K562 (cell line): ENCODE measurements around the gene BAD. TPM values are rescaled to one million over a fixed set of nuclear protein-coding genes. Genes with fewer than 3 reads are reported as not detected.

Experiments
- E2F3 ChIP-seq: fragments of 250-450 bp; sonication (Bioruptor Pico); IDR thresholded peaks from 2 replicates; pipeline ENCODE4 v1.4.0; 2020; ENCODE audit warnings: mild to moderate bottlenecking
- FUS ChIP-seq: fragments of 200-400 bp; formaldehyde crosslinking; optimal IDR thresholded peaks from 2 replicates; pipeline ENCODE3; 2017; ENCODE audit warnings: low read depth, low read length
- HDAC8 ChIP-seq: fragments of 450-650 bp; IDR thresholded peaks from 2 replicates; pipeline ENCODE4 v1.6.1; 2016; ENCODE audit warnings: mild to moderate bottlenecking, missing genetic modification characterization, moderate library complexity, missing compliant biosample characterization
- HNRNPL ChIP-seq: fragments of 200-400 bp; formaldehyde crosslinking; IDR thresholded peaks from 2 replicates; pipeline ENCODE4 v1.6.1; 2017; ENCODE audit warnings: low read depth, mild to moderate bottlenecking, low read length
- MAZ ChIP-seq, 2 experiments: fragments of 450-650 bp in 1 of 2; sonication (generic) in 1 of 2; formaldehyde crosslinking; IDR thresholded peaks in 1 of 2; conservative IDR thresholded peaks in 1 of 2; 2 replicates each; pipeline versions ENCODE4 v1.4.0 to v1.5.0; 2020; ENCODE audit warnings: mild to moderate bottlenecking in 1 of 2, missing genetic modification reagents in 1 of 2
- MTA3 ChIP-seq: fragments of 450-650 bp; formaldehyde crosslinking; IDR thresholded peaks from 2 replicates; pipeline ENCODE4 v1.6.1; 2017; ENCODE audit warnings: mild to moderate bottlenecking, borderline replicate concordance
- PCBP2 ChIP-seq: fragments of 200-400 bp; formaldehyde crosslinking; IDR thresholded peaks from 2 replicates; pipeline ENCODE4 v1.6.1; 2018; ENCODE audit warnings: low read length, low read depth, mild to moderate bottlenecking, moderate library complexity; ENCODE audit not compliant: poor library complexity, severe bottlenecking
- RB1 ChIP-seq: fragments of 450-650 bp; IDR thresholded peaks from 2 replicates; pipeline ENCODE4 v1.6.1; 2017; ENCODE audit warnings: low read depth, mild to moderate bottlenecking
- SAP30 ChIP-seq: fragments of 200-600 bp; sonication (generic); IDR thresholded peaks from 2 replicates; pipeline ENCODE4 v1.6.1; 2012; ENCODE audit warnings: borderline replicate concordance, low read depth, mild to moderate bottlenecking, moderate library complexity, low read length, control low read depth, inconsistent platforms; ENCODE audit not compliant: insufficient read depth, poor library complexity, severe bottlenecking
- YBX1 ChIP-seq: fragments of 450-650 bp; IDR thresholded peaks from 2 replicates; pipeline ENCODE4 v1.7.1; 2016; ENCODE audit warnings: mild to moderate bottlenecking
- ZNF77 ChIP-seq: fragments of 250-450 bp; sonication (Bioruptor Pico); IDR thresholded peaks from 2 replicates; pipeline ENCODE4 v1.5.0; 2020
- polyA plus RNA-seq, 8 experiments: library from polyadenylated mRNA; depleted of rRNA in 4 of 8; stranded (reverse) in 5 of 8; unstranded in 3 of 8; fragments of >200 nt; fragmentation: Nextera tagmentation in 2 of 8; fragmentation: Illumina TruSeq in 1 of 8; extraction: Ambion mirVana in 2 of 8; extraction: Trizol in 1 of 8; gene quantifications; 2 replicates each; pipeline versions ENCODE4 v1.2.1 to v1.2.3, GENCODE V29; 2011 to 2014; ENCODE audit warnings: inconsistent platforms in 1 of 8, missing spikeins in 1 of 8
- total RNA-seq, 7 experiments: library from RNA; depleted of rRNA in 6 of 7; stranded (reverse); fragments of >200 nt in 6 of 7; fragmentation: Illumina TruSeq in 2 of 7; extraction: Trizol in 2 of 7; gene quantifications; 2 replicates each; pipeline versions ENCODE4 v1.2.1 to v1.2.3, GENCODE V29; 2011 to 2021; ENCODE audit warnings: low replicate concordance in 1 of 7
- TF ChIP-seq, protein P1 (sequence below): fragments of 200-800 bp; sonication (Bioruptor generic); IDR thresholded peaks from 2 replicates; pipeline ENCODE4 v1.6.1; 2016; ENCODE audit warnings: missing genetic modification characterization, missing compliant biosample characterization
- TF ChIP-seq, protein P2 (sequence below): fragments of 250-450 bp; sonication (Bioruptor Pico); IDR thresholded peaks from 2 replicates; pipeline ENCODE4 v1.5.0; 2021
- TF ChIP-seq, protein P3 (sequence below): fragments of 250-450 bp; sonication (Bioruptor Pico); IDR thresholded peaks from 2 replicates; pipeline ENCODE4 v1.4.0; 2020; ENCODE audit warnings: mild to moderate bottlenecking, moderate library complexity
- TF ChIP-seq, protein P4 (sequence below): fragments of 450-650 bp; IDR thresholded peaks from 2 replicates; pipeline ENCODE4 v1.6.1; 2016; ENCODE audit warnings: borderline replicate concordance

The BAD gene
- total and polyA plus RNA-seq, 9 of the 15 experiments (the other 6 are each of a cell fraction or from before 2014, with no cell fraction given) = 0.61 to 45.6 (median 11.8) TPM

DNA sequence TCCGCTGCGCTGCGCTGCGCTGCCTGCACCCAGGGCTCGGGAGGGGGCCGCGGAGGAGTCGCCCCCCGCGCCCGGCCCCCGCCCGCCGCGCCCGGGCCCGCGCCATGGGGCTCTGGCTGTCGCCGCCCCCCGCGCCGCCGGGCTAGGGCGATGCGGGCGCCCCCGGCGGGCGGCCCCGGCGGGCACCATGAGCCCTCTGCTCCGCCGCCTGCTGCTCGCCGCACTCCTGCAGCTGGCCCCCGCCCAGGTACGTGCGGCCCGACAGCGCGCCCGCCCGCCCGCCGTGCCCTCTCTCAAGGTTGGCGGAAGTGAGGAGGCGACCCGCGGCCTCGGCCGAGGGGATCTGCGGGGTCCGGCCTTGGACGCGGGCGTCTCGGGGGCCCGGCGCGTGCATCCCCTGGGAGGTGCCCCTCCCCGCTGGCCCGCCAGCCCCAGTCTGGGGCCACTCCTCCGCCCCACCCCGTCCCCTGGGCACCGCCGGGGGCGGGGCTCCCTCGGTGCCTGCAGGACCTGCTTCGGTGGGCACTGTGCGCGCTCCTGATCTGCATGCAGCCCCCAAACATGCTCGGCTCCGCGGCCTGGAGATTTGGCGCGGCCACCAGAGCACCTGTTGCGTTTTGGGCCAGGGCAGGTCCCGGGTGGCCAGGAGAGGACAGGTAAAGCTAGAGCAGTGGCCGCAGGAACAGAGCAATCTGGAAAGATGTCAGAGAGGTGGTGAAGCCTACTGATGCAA lies 49.7 kb downstream of the BAD start (continued):
- TF ChIP-seq, protein P1, sequence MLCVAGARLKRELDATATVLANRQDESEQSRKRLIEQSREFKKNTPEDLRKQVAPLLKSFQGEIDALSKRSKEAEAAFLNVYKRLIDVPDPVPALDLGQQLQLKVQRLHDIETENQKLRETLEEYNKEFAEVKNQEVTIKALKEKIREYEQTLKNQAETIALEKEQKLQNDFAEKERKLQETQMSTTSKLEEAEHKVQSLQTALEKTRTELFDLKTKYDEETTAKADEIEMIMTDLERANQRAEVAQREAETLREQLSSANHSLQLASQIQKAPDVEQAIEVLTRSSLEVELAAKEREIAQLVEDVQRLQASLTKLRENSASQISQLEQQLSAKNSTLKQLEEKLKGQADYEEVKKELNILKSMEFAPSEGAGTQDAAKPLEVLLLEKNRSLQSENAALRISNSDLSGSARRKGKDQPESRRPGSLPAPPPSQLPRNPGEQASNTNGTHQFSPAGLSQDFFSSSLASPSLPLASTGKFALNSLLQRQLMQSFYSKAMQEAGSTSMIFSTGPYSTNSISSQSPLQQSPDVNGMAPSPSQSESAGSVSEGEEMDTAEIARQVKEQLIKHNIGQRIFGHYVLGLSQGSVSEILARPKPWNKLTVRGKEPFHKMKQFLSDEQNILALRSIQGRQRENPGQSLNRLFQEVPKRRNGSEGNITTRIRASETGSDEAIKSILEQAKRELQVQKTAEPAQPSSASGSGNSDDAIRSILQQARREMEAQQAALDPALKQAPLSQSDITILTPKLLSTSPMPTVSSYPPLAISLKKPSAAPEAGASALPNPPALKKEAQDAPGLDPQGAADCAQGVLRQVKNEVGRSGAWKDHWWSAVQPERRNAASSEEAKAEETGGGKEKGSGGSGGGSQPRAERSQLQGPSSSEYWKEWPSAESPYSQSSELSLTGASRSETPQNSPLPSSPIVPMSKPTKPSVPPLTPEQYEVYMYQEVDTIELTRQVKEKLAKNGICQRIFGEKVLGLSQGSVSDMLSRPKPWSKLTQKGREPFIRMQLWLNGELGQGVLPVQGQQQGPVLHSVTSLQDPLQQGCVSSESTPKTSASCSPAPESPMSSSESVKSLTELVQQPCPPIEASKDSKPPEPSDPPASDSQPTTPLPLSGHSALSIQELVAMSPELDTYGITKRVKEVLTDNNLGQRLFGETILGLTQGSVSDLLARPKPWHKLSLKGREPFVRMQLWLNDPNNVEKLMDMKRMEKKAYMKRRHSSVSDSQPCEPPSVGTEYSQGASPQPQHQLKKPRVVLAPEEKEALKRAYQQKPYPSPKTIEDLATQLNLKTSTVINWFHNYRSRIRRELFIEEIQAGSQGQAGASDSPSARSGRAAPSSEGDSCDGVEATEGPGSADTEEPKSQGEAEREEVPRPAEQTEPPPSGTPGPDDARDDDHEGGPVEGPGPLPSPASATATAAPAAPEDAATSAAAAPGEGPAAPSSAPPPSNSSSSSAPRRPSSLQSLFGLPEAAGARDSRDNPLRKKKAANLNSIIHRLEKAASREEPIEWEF = no peak
- no peak for TF ChIP-seq YBX1
- no peak for TF ChIP-seq PCBP2
- no peak for TF ChIP-seq HDAC8 (tag)
- TF ChIP-seq, protein P2, sequence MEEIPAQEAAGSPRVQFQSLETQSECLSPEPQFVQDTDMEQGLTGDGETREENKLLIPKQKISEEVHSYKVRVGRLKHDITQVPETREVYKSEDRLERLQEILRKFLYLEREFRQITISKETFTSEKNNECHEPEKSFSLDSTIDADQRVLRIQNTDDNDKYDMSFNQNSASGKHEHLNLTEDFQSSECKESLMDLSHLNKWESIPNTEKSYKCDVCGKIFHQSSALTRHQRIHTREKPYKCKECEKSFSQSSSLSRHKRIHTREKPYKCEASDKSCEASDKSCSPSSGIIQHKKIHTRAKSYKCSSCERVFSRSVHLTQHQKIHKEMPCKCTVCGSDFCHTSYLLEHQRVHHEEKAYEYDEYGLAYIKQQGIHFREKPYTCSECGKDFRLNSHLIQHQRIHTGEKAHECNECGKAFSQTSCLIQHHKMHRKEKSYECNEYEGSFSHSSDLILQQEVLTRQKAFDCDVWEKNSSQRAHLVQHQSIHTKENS = no peak
- TF ChIP-seq, protein P3, sequence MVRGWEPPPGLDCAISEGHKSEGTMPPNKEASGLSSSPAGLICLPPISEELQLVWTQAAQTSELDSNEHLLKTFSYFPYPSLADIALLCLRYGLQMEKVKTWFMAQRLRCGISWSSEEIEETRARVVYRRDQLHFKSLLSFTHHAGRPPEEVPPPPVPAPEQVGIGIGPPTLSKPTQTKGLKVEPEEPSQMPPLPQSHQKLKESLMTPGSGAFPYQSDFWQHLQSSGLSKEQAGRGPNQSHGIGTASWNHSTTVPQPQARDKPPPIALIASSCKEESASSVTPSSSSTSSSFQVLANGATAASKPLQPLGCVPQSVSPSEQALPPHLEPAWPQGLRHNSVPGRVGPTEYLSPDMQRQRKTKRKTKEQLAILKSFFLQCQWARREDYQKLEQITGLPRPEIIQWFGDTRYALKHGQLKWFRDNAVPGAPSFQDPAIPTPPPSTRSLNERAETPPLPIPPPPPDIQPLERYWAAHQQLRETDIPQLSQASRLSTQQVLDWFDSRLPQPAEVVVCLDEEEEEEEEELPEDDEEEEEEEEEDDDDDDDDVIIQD = no peak
- peak; percentile 48 for TF ChIP-seq SAP30
- TF ChIP-seq, protein P4, sequence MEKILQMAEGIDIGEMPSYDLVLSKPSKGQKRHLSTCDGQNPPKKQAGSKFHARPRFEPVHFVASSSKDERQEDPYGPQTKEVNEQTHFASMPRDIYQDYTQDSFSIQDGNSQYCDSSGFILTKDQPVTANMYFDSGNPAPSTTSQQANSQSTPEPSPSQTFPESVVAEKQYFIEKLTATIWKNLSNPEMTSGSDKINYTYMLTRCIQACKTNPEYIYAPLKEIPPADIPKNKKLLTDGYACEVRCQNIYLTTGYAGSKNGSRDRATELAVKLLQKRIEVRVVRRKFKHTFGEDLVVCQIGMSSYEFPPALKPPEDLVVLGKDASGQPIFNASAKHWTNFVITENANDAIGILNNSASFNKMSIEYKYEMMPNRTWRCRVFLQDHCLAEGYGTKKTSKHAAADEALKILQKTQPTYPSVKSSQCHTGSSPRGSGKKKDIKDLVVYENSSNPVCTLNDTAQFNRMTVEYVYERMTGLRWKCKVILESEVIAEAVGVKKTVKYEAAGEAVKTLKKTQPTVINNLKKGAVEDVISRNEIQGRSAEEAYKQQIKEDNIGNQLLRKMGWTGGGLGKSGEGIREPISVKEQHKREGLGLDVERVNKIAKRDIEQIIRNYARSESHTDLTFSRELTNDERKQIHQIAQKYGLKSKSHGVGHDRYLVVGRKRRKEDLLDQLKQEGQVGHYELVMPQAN = no peak
- TF ChIP-seq ZNF77 = no peak
- TF ChIP-seq HNRNPL = peak; percentile 53; the same call in 1 of the 2 replicates
- peak; percentile 48; the same call in 1 of the 2 replicates for TF ChIP-seq RB1
- no peak for TF ChIP-seq E2F3 (CRISPR knock-in tag)
- 0 out of 2 replicates have a peak, but pooled peaks have one; percentile 20 for TF ChIP-seq MTA3
- peak; percentile 70 to 90 for TF ChIP-seq MAZ (CRISPR knock-in tag; conservative IDR thresholded peaks at IDR 0.05 in 1 of 2, IDR thresholded peaks at IDR 0.05 in 1 of 2)
- no peak for TF ChIP-seq FUS
